ENCODE data around the gene MS4A6A. TPM values are rescaled to one million over a fixed set of nuclear protein-coding genes. Genes with fewer than 3 reads are reported as not detected.

The MS4A6A gene
- 50.2 TPM for total RNA-seq

GRCh38 chr11:60182541-60183330 is at the start of gene MS4A6A:
Gene MS4A6A (minus strand): TSS chr11:60183083. CDS start chr11:60181727, 1,356 bp downstream.

Small RNA genes lying within 50 kb of the gene (small RNA-seq; reads per million reads assigned to genes)
- gene MIR6503 (ENCODE audit: low replicate concordance), result 0.12 reads per million

Other genes with a start within 250 kb of the MS4A6A start
- not detected for gene OOSP1, start 244.7 kb downstream of the MS4A6A start, total RNA-seq
- gene OOSP4A, start 219.1 kb downstream of the MS4A6A start, total RNA-seq, result not detected
- not detected for gene OOSP4B, start 165.9 kb downstream of the MS4A6A start, total RNA-seq
- not detected for gene OOSP2, start 142.7 kb downstream of the MS4A6A start, total RNA-seq
- gene MS4A3, start 126.4 kb downstream of the MS4A6A start, total RNA-seq, result 8.8 TPM
- gene MS4A2, start 94.4 kb downstream of the MS4A6A start, total RNA-seq, result 0.47 TPM
- 1.3 TPM for gene MS4A4E, start 60.1 kb upstream of the MS4A6A start, total RNA-seq
- 7.9 TPM for gene MS4A4A, start 97.6 kb upstream of the MS4A6A start, total RNA-seq
- not detected for gene MS4A6E, start 144.2 kb upstream of the MS4A6A start, total RNA-seq
- 13.0 TPM for gene MS4A7, start 195.4 kb upstream of the MS4A6A start, total RNA-seq
- gene MS4A14, start 213.4 kb upstream of the MS4A6A start, total RNA-seq, result not detected
- not detected for gene MS4A5, start 246.5 kb upstream of the MS4A6A start, total RNA-seq